ENCODE measurements around the gene PCCA.

Gene PCCA

DNA sequence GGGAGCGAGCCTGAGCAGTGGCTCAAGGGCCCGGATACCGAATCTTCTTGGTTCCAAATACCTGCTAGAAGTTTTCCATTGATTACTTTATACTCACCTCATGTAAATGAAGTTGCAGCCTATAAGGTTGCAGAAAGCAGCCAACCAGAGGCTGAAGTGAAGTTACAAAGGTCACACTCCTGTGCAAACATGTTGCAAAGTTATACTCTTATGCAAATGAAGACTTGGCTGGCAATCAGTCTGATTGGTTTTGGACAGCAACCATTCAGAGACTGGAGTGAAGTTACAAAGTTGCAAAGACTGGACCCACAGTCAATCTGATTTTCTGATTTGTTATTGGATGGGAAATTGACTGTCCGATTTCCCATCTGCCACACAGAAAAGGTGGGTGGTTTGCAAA lies 347.2 kb downstream of the PCCA start:
- DNase-seq: no peak

DNA sequence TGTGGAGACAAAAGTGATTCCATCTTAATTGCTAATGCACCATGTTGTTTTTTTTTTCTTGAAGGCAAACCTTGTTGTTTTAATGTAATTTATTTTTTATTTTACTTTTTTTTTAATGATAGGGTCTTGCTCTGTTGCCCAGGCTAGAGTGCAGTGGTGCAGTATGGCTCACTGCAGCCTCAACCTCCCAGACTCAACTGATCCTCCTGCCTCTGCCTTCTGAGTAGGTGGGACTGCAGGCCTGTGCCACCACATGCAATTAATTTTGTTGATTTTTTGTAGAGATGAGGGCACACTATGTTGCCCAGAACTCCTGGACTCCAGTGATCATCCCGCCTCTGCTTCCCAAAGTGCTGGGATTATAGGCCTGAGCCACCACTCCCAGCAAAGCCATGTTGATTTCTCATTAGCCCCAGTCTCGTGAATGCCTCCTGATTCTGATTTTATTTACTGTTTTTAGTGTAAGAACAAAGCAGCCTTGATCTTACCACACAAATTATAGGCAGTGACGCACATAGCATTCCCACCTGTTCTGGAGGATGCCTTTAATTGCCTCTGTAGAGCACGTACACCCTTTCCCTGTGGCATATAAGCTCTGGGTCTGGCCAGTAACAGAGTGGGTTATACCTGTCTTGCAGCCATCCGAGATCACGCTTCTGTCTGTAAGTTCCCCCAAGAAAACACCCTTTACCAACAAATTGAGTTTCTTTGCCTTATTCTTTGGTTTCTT lies 349.3 kb downstream of the PCCA start:
- DNase-seq: no peak

DNA sequence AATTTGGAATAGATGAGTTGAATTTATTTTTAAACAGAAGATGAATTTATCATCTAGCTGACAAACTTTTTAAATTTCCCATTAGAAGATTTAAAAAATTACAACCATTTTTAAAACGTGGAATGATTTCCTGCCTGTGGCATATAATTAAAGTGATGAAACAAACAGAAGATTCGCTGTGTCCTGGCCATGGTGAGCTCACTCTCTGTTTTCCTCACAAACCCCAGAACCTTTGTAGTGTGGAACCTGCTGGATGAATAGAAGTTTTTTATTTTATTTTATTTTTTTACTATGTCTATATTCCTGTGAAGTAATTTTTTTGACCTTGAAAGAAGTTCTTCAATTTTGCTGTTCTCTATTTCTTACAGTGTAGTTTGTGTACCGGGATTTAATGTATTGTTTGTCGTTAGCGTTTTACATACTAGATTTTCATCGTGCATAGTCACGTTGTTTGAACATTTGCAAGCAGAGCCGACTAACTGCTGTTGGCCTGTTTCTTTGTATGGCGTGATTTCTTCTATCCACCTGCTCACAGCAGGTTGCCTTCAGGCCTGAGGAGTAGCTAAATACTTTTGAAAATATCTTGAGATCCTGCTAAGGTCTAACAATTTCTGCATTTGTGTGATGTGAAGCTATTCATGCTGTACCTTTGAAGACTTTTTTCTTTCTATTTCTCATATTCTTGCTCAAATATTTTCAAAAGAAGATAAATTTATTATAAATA lies 350.5 kb downstream of the PCCA start:
- DNase-seq: no peak

DNA sequence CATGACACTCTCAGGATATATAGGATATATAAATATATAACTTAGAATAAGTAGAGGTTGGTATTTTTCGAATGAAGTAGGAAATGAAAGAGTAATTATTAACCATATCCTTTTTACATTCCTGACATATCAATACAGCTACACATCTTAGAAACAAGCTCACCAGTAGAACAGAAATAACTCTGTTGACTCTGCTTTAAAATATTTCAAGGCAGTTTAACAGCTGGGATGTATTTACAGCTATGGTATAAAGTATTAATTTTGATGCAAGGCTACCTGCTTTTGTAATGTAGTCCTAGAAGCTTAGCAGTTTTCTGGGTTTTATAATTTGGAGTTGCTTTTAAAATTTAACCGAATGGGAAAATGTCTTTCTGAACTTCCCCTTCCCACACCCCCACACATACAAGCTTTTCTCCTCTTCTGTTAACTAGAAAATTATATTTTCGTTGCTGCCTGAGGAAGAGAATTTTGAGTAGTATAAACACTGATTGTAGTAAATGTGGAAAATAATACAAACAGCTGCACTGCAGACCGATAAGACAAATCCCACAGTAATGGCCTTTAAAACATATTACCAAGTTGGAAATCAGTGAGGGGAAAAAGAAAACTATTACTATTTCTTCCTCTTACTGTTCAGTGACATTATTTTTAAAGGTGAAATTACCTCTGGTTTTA lies 352.0 kb downstream of the PCCA start:
- no peak for DNase-seq

DNA sequence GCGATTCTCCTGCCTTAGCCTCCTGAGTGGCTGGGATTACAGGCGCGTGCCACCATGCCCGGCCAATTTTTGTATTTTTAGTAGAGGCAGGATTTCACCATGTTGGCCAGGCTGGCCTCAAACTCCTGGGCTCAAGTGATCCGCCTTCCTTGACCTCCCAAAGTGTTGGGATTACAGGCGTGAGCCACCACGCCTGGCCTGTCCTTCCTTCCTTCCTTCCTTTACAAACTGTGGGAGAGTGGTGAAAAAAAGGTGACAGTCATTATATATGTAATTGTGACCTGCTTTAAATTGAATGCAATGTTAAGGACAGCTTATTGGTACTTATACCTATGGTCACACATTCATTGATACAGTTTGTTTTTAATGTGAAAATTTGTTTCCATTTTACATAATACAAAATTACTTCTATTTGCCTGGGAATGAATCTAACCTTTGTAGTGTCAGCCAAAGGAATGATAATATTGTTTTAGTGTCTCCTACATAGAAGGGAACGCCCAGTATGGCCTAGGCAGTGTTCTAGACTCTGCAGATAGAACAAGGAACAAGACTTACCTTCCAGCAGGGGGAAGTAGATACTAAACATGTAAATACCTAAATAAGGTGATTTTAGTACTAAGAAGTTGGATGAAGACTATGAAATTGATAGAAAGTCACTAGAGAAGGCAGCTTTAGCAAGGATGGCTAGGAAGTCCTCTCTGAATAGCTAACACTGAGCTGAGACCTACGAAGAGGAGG lies 353.4 kb downstream of the PCCA start:
- no peak for DNase-seq

DNA sequence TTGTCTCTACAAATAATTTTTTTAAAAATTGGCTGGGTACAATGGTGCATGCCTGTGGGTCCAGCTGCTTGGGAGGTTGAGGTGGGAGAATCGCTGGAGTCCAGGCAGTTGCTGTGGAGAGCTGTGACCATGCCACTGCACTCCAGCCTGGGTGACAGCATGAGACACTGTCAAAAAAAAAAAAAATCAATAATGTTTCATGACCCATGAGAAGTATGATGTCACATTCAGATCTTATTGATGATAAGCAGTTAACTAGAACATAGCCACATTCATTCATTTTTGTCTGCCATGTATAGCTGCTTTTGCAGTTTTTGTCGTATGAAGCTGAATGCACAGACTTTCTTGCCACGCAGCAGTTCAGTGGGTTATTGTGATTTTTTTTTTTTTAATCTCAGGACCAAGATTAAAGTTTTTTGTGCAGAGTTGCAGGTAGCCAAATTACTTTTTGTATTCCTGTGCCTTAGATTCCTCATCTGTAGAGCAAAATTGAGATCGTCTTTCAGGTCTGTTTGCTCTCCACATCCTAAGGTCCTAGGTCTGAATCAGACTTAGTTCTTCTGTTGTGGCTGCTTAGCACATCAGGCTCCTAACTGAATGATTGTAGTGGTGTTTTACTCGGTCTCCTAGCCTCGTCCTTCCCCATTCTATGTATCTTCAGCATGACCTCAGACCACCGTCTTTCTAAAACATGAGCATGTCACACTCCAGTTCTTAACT lies 354.5 kb downstream of the PCCA start:
- no peak for DNase-seq

DNA sequence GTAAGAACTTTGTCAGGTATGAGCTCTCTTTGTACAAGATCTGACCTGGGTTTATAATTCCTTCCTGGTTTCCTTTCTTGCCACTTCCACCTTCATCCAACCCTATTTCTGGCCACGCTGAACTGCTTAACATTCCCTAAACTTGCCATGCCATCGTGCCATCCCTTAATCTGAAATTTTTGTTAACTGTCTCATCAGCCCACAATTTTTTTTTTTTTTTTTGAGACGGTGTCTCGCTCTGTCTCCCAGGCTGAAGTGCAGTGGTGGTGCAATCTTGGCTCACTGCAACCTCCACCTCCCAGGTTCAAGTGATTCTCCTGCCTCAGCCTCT lies 355.1 kb downstream of the PCCA start:
- DNase-seq: no peak

DNA sequence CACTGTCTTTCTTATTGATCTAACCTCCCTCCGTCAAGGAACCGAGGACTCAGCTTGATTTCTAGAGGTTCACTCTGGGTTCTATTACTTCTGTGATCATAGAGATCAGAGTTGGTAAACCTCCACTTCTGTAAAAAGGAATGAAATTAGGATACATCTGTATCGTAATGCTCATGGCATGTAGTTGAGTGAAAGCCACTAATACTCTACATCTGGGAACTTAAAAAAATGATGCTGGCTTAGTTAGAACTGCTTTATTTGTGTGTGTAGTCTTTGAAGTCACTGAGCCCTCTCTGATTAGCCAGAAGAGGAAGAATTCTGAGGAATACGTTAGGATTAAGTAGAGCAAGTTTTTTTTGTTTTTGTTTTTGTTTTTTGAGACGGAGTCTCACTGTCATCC lies 358.9 kb downstream of the PCCA start:
- DNase-seq: no peak

DNA sequence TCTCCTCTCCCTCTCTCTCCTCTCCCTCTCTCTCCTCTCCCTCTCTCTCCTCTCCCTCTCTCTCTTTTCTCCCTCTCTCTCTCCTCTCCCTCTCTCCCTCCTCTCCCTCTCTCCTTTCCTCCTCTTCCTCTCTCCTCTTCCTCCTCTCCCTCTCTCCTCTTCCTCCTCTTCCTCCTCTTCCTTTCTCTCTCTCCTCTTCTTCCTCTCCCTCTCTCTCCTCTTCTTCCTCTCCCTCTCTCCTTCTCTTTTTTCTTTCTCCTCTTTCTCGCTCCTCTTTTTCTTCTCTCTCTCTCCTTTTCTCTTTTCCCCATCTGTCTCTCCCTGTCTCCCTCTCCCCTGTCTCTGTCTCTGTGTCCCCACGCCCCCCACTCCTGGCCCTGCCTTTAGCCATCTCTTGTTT lies 363.0 kb downstream of the PCCA start:
- DNase-seq: no peak

DNA sequence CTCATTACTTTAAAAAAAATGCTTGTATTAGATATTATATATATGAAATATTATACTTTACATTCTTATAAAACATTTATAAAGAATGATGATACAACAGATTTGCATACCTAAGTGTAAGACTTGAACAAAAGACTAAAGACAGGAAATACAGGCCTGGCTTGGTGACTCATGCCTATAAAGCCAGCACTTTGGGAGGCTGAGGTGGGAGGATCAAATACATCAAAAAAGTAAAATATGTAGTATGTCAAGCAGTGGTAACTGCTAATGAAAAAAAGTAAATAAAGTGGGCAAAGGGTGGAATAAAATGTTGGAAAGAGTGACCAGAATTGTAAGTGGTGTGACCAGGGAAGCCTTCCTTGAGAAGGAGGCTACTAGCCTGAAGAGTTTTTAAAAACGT lies 366.0 kb downstream of the PCCA start:
- DNase-seq: no peak

DNA sequence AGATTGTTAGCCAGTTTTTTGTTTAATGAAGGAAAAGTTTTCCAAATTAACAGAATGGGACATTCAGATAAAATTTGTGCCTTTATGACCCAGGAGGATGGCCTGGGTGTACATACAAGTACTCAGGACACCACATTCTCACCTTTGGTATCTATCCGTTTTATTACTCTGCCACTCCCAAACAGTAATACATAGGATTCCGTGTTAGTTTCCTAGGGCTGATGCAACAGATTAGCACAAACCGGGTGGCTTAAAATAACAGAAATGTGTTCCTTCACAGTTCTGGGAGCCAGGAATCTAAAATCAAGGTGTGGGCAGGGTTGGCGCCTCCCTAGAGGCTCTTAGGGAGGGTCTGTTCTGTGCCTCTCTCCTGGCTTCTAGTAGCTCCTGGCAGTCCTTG lies 369.8 kb downstream of the PCCA start:
- no peak for DNase-seq

DNA sequence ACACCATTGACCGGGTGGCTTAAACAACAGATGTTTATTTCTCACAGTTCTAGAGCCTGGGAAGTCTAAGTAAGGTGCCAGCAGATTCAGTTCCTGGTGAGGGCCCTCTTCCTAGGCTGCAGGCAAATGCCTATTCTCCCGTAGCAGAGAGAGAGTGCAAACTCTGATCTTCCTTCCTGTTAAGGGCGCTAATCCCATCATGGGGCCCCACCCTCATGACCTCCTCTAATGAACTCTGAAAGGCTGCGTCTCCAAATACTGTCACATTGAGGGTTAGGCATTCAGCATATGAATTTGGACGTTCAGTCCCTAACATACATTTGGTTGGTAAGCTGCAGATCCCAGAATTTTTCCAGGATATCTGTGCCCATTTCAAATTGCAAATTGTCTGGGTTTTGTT lies 370.9 kb downstream of the PCCA start:
- DNase-seq: no peak

DNA sequence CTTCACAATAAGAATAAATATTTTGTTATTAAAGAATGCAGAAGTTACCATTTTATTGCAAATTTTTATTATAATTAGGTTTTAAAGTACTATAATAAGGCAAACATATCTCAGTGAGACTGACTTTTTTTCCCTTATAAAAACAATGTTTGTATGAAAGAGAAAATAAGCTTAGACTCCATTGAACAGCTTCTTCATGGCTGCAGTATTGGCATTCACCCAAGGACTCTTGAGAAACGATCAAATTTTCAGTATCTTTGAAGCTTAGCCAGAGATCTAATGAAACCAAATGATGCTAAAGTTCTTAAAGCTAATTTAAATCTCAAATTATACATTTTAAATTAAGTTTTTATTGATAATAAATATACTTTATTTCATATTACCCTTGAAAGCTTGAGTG lies 371.4 kb downstream of the PCCA start:
- no peak for DNase-seq

DNA sequence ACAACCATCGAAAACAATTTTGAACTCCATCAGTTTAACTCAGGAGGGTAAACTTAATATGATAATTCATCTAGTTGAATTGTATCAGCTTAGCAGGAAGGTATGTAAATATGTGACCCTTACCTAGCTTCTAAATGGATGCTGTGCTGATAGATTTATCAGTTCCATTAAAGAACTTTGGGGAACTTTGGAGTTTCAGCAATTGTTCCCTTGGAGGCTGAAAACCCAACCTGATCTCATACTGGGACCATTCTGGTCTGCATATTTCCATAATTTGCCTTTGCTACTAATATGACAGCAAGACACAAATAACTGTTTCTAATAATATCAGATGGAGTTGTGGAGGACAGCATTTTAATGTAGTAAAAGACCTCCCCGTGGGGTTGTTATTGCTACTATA lies 371.9 kb downstream of the PCCA start:
- no peak for DNase-seq

DNA sequence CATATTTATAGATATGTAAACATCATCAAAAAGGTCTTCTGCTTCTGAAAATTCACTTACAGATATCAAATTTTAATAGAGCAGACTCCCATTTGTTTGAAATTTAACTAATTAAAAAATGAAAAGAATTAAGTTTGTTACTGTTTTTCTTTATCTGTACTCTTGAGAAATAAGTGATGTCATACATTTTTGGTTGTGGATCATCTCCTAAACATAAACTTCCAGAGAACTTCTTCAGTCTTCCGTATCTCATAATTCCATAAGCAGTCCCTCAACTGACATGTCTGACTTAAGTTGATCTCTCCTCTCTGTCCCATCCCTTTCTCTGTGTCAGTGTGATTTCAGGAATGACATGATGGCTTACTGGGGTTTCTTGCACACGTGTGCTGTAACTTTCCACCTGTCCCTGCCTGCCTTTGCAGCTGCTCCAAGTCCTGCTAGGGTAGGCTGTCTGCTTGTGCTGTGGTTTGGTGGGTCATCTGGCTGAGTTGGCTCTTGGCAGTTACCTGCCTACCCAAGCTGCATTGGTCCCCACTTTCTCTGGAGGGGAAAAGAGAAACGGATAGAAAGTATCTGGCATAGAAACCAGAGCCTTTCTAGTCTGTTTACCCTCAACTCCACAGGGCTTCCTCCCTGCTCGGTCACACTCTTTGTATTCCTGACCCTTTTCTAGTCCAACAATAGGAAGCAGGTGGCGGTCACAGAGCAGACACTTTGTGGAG lies 372.6 kb downstream of the PCCA start:
- DNase-seq: no peak

DNA sequence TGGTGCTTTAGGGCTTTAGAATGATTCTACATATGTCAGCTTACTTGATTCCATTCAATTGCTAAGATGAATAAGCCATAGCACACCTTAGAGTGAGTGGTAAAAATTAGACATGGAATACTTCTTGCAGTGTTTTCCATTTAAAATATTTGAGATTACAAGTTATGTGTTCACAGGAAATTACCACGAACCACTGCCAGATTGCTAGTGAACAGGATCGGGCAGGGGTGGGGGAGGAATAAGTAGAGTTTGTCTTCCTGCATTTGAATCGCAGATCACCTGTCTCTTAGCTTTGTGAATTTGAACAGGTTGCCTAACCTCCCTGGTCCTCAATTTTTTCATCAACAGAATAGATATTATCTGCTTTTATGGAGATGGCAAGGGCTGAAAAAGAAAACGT lies 375.1 kb downstream of the PCCA start:
- no peak for DNase-seq

DNA sequence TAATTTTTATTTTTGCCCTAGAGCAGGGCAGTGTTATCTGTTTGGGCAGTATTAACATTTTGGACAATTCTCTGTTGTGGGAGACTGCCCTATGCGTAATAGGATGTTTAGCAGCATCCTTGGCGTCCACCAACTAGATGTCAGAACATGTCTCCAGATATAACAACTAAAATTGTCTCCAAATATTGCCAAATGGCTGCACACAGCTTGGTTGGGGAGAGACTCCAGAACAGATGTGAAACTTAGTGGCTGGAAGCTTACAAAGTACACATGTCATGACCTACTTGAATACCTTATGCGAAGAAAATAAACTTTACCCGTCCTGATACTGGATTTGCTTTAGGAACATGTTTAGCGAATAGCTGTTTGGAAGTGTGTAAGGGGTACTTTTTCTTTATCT lies 376.7 kb downstream of the PCCA start:
- DNase-seq: no peak

DNA sequence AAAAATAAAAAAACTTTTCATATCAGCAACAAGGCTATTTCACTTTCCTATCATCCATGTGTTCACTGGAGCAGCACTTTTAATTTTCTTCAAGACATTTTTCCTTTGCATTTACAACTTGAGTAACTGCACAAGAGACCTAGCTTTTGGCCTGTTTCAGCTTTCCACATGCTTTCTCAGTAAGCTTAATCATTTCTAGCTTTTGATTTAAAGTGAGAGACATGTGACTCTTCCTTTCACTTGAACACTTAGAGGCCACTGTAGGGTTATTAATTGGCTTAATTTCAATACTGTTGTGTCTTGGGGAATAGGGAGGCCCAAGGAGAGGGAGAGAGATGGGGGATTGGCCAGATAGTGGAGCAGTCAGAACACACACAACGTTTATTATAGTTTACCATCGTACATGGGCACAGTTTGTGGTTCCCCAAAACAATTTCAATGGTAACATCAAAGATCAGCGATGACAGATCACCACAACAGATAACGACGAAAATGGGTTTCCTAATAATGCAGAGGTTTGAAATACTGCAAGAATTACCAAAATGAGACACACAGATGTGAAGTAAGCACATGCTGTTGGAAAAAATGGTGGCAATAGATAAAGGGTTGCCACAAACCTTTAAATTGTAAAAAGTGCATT lies 382.1 kb downstream of the PCCA start:
- DNase-seq: no peak

DNA sequence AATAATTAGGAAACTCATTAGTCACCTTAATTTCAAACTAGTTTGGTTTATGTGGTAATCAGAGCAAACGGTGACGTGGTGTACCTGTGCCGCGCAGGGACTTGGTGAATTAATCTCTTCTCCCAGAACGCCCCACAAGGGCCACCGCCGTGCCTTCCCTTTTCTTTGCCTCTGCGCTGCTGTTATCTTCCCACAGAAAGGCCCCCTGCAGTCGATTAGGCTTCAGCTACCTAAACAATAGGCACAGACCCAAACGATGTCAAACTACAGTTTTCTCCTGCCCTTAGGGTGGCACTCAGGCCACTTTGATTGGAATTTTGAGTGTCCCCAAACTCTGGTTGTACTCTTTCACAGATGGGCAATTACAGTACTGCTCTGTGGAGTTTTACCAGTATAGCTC lies 384.2 kb downstream of the PCCA start:
- no peak for DNase-seq

DNA sequence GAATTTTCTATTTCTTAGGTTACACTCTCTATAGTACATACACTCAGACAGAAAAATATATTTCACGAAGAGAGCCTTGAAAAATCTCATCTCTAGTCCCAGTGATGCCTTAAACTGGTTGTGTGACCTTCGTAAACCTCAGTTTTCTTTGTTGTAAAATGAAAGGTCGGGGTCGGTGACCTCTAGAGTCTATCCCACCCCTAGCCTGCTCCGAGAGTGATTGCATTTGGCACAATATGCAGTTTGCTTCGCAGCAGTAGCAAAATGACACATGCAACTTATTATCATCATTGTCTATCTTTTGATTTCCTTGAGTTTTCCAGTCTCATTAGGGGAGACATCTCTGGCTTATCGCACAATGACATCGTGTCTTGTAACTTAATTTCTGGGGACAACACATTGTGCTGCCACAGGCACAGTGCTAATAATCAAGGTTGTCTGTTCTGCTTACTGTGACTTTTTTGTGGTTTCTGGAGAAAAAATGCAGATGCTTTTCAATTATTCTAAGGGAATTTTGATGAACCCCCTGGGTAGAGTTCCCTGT lies 384.7 kb downstream of the PCCA start:
- DNase-seq: no peak

DNA sequence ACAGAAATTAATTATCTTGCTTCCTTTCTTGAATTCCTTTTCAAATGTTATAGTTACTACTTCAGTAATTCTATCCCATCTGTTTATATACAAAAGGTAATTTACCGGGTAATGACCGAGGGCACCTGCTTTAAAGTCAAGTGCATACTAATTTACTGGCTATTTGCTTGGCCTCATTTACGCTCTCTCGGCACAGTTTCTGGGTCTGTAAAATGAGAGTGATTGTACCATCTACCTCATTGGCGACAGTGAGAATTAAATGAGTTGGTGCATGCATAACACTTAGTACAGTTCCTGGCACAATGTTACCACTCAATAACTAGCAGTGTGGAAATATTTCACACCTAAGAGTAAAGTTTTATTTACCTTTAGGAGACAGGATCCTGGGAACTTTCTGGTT lies 388.1 kb downstream of the PCCA start:
- no peak for DNase-seq
